A549 (cell line): ENCODE data around the gene PTPRG. TPM values are rescaled to one million over a fixed set of nuclear protein-coding genes. Genes with fewer than 3 reads are reported as not detected.

Experiments
- ATAC-seq, 2 experiments: fragments of 200-7000 bp in 1 of 2; fragments of >200 bp in 1 of 2; cut with Nextera tagmentation in 1 of 2; cut with Tn5 transposase in 1 of 2; 3 replicates each; pipeline versions ENCODE4 v1.8.0 to v1.9.1; 2018 to 2020; ENCODE audit warnings: mild to moderate bottlenecking in 1 of 2, moderate library complexity in 1 of 2
- CTCF ChIA-PET: fragments of 300-600 bp; sonication (Branson Sonifier 250); formaldehyde crosslinking; extraction: SDS; loops from one replicate; lab custom pipeline; 2021; ENCODE audit warnings: antibody characterized with exemption, inconsistent platforms; lab: Yijun Ruan, JAX
- POLR2A ChIA-PET: fragments of 350-600 bp; formaldehyde crosslinking; extraction: SDS; loops from one replicate; lab custom pipeline; 2021; ENCODE audit warnings: antibody characterized with exemption, inconsistent platforms; lab: Yijun Ruan, JAX
- DNase-seq, 2 experiments: peaks; one replicate each; pipeline versions ENCODE4 v3.0.0 to v3.0.0-alpha.2; 2011 to 2016; ENCODE audit warnings: low read depth in 1 of 2, low spot score in 1 of 2
- FAIRE-seq: peaks from 2 replicates; lab custom pipeline; 2011; peaks lifted over from hg19 to GRCh38; lab: Jason Lieb, UNC
- H3K27ac ChIP-seq, 2 experiments: fragments of >200 bp; sonication (Bioruptor Twin); formaldehyde crosslinking; 3 replicates each; pipeline ENCODE4 v1.5.1; 2016 to 2017
- H3K4me1 ChIP-seq: fragments of >200 bp; sonication (Bioruptor Twin); formaldehyde crosslinking; 3 replicates; pipeline ENCODE4 v1.6.1; 2016
- H3K4me2 ChIP-seq: fragments of >200 bp; sonication (Bioruptor Twin); formaldehyde crosslinking; 3 replicates; pipeline ENCODE4 v1.6.1; 2016
- H3K4me3 ChIP-seq: fragments of >200 bp; sonication (Bioruptor Twin); formaldehyde crosslinking; 3 replicates; pipeline ENCODE4 v1.5.1; 2016
- H3K9me3 ChIP-seq: fragments of >200 bp; sonication (Bioruptor Twin); formaldehyde crosslinking; 3 replicates; pipeline ENCODE4 v1.6.1; 2016
- ATOH8 ChIP-seq: fragments of 250-450 bp; sonication (Bioruptor Pico); IDR thresholded peaks from 2 replicates; pipeline ENCODE4 v1.5.0; 2020; ENCODE audit warnings: low read depth, mild to moderate bottlenecking, moderate library complexity
- CBX2 ChIP-seq: fragments of 200-600 bp; sonication (generic); IDR thresholded peaks from 2 replicates; pipeline ENCODE4 v1.6.1; 2016; ENCODE audit warnings: low read depth, mild to moderate bottlenecking, borderline replicate concordance
- E2F6 ChIP-seq: IDR thresholded peaks from 2 replicates; pipeline ENCODE4 v1.6.1; 2012; ENCODE audit warnings: low read depth, borderline replicate concordance
- EP300 ChIP-seq, 2 experiments: fragments of >200 bp; sonication (Bioruptor Twin); formaldehyde crosslinking; IDR thresholded peaks; 2 replicates in 1 of 2; 3 replicates in 1 of 2; pipeline ENCODE4 v1.6.1; 2016 to 2017
- ESRRA ChIP-seq: fragments of 150-350 bp; IDR thresholded peaks from 2 replicates; pipeline ENCODE4 v1.6.1; 2014; ENCODE audit warnings: mild to moderate bottlenecking, low read length, borderline replicate concordance
- FOSB ChIP-seq: fragments of 250-450 bp; sonication (Bioruptor Pico); IDR thresholded peaks from 2 replicates; pipeline ENCODE4 v1.5.0; 2020; ENCODE audit warnings: mild to moderate bottlenecking, moderate library complexity
- HDAC2 ChIP-seq: fragments of 200-600 bp; sonication (generic); IDR thresholded peaks from 2 replicates; pipeline ENCODE4 v1.6.1; 2016
- HES2 ChIP-seq: fragments of >200 bp; sonication (Bioruptor Twin); formaldehyde crosslinking; IDR thresholded peaks from 2 replicates; pipeline ENCODE4 v1.6.1; 2016
- HMGXB4 ChIP-seq: fragments of 250-450 bp; sonication (Bioruptor Pico); IDR thresholded peaks from 2 replicates; pipeline ENCODE4 v1.5.0; 2021; ENCODE audit warnings: mild to moderate bottlenecking, moderate library complexity, borderline replicate concordance
- JUN ChIP-seq, 2 experiments: fragments of >200 bp; sonication (Bioruptor Twin); formaldehyde crosslinking; IDR thresholded peaks; 2 replicates in 1 of 2; 3 replicates in 1 of 2; pipeline ENCODE4 v1.6.1; 2016 to 2017
- KDM1A ChIP-seq: fragments of 200-600 bp; sonication (generic); IDR thresholded peaks from 2 replicates; pipeline ENCODE4 v1.6.1; 2016; ENCODE audit warnings: low read depth, mild to moderate bottlenecking
- NFE2L2 ChIP-seq: fragments of 150-350 bp; conservative IDR thresholded peaks from 2 replicates; pipeline ENCODE4 v1.6.1; 2014; ENCODE audit warnings: low read length
- RARB ChIP-seq: fragments of 250-450 bp; sonication (Bioruptor Pico); IDR thresholded peaks from 2 replicates; pipeline ENCODE4 v1.8.0; 2021; ENCODE audit warnings: mild to moderate bottlenecking, moderate library complexity
- RFX5 ChIP-seq: fragments of 450-650 bp; IDR thresholded peaks from 2 replicates; pipeline ENCODE4 v1.7.1; 2014; ENCODE audit warnings: antibody characterized with exemption, mild to moderate bottlenecking, moderate library complexity
- RNF2 ChIP-seq: fragments of 200-600 bp; sonication (generic); IDR thresholded peaks from 2 replicates; pipeline ENCODE4 v1.6.1; 2016; ENCODE audit warnings: low read depth, mild to moderate bottlenecking, antibody characterized with exemption, moderate library complexity, borderline replicate concordance
- SREBF2 ChIP-seq: fragments of 450-650 bp; IDR thresholded peaks from 2 replicates; pipeline ENCODE4 v1.6.1; 2014; ENCODE audit warnings: mild to moderate bottlenecking, moderate library complexity
- WGBS: methylation state at CpG from one replicate; pipeline ENCODE4 v1.1.6; 2017; ENCODE audit errors: missing lambda C conversion rate; 5-methylcytosine and 5-hydroxymethylcytosine counted together
- polyA plus RNA-seq, 4 experiments: library from polyadenylated mRNA; depleted of rRNA in 3 of 4; stranded (reverse); fragments of >200 nt; fragmentation: RNase III in 1 of 4; extraction: RNeasy Plus Mini Kit Qiagen cat#74134 plus additional on column Dnase treatment in 1 of 4; gene quantifications; 2 replicates in 3 of 4; 3 replicates in 1 of 4; pipeline ENCODE4 v1.2.3, GENCODE V29; 2011 to 2017

PTPRG gene
- polyA plus RNA-seq, 2 of the 4 experiments (the other 2 are of a cell fraction), result 4.5 to 4.8 TPM

- ATAC-seq, result no peak
- Histone ChIP-seq H3K4me3 (no peak overlapping the region), H3K4me2 (no peak overlapping the region), H3K4me1 (no peaks in the 10 kb centered on the region), H3K9me3 (no peaks in the 10 kb centered on the region), H3K27ac (no peak overlapping the region)
- 23% methylated on average over 4 of the region's 4 CpGs for WGBS
- DNase-seq, result no peak
- TF ChIP-seq ATOH8 (CRISPR knock-in tag) (no peak), RFX5 (no peak), RARB (CRISPR knock-in tag) (no peak), JUN (IDR thresholded peaks at IDR 0.05) (no peak), HMGXB4 (CRISPR knock-in tag) (no peak)
- ChIA-PET CTCF (interaction anchor here (0.7 to 1.7 kb wide), 2 partner anchors 9 to 558 kb away, joined by 4 read pairs; no protein-coding TSS in a partner anchor), POLR2A (no interaction called here)
- FAIRE-seq, result no peak
Observed at GRCh38 chr3:61903931-61904657, 342.7 kb downstream of the PTPRG start.

- 40% methylated on average over 7 of the region's 7 CpGs for WGBS
- POLR2A ChIA-PET, result no interaction called here
- no peak for FAIRE-seq
- no peaks in the 10 kb centered on the region for H3K4me1 ChIP-seq
- no peaks in the 10 kb centered on the region for H3K9me3 ChIP-seq
- DNase-seq, result no peak
- no peak overlapping the region for H3K4me2 ChIP-seq
- TF ChIP-seq RNF2 (no peak), RARB (CRISPR knock-in tag) (no peak), E2F6 (no peak), NFE2L2 (no peak), FOSB (CRISPR knock-in tag) (no peak), CBX2 (no peak), HES2 (no peak), ESRRA (no peak), KDM1A (no peak)
- ATAC-seq, result no peak
- CTCF ChIA-PET, result no interaction called here
- H3K4me3 ChIP-seq, result no peak overlapping the region
- H3K27ac ChIP-seq, result no peak overlapping the region
Observed at GRCh38 chr3:61907210-61907795, 345.9 kb downstream of the PTPRG start.

GRCh38 chr3:61908382-61908781 lies 347.0 kb downstream of the PTPRG start:
- Histone ChIP-seq H3K9me3 (no peaks in the 10 kb centered on the region), H3K4me2 (no peak overlapping the region), H3K4me3 (no peak overlapping the region), H3K4me1 (no peaks in the 10 kb centered on the region), H3K27ac (no peak overlapping the region)
- ChIA-PET CTCF (no interaction called here), POLR2A (no interaction called here)
- DNase-seq (no peak), ATAC-seq (no peak), FAIRE-seq (no peak)
- 20% methylated on average over 1 of the region's 1 CpG for WGBS
- no peak for TF ChIP-seq EP300 (IDR thresholded peaks at IDR 0.05)
- TF ChIP-seq SREBF2, result no peak
- TF ChIP-seq HDAC2, result no peak
